Psoas muscle (tissue), 8 donors: ENCODE results near the gene CARF. TPM values are rescaled to one million over a fixed set of nuclear protein-coding genes. Genes with fewer than 3 reads are reported as not detected.
A peak's percentile ranks its signal among the peaks of the same experiment; 100 is the strongest.

Experiments used
- ATAC-seq, 4 donors: fragments of 200-7000 bp; cut with Tn5 transposase; one replicate each; pipeline ENCODE4 v1.9.1; 2020; ENCODE audit warnings: moderate library complexity in 3 of 4, mild to moderate bottlenecking in 2 of 4
- DNase-seq, 2 donors: peaks; one replicate each; pipeline ENCODE4 v3.0.0-alpha.2; 2020
- H3K27ac ChIP-seq: fragments of 200-600 bp; one replicate; pipeline ENCODE4 v1.8.0; 2022
- H3K27me3 ChIP-seq, 3 donors: fragments of 200-600 bp in 1 of 3; one replicate each; pipeline versions ENCODE4 v1.6.1 to v1.8.0; 2013 to 2022; ENCODE audit warnings: low read length in 2 of 3, mild to moderate bottlenecking in 2 of 3, moderate library complexity in 1 of 3; ENCODE audit not compliant: insufficient read depth in 3 of 3
- H3K36me3 ChIP-seq, 2 donors: fragments of 200-600 bp in 1 of 2; one replicate each; pipeline versions ENCODE4 v1.6.1 to v1.8.0; 2013 to 2022; ENCODE audit warnings: low read depth in 1 of 2, mild to moderate bottlenecking in 1 of 2, moderate library complexity in 1 of 2; ENCODE audit not compliant: insufficient read depth in 1 of 2
- H3K4me1 ChIP-seq: fragments of 200-600 bp; one replicate; pipeline ENCODE4 v1.8.0; 2022
- H3K4me3 ChIP-seq: fragments of 200-600 bp; one replicate; pipeline ENCODE4 v1.8.0; 2022; ENCODE audit warnings: mild to moderate bottlenecking
- H3K9me3 ChIP-seq: fragments of 200-600 bp; one replicate; pipeline ENCODE4 v1.8.0; 2022
- WGBS, 3 donors: extraction: QIAGEN DNeasy Blood & Tissue Kit; methylation state at CpG; one replicate each; pipeline versions ENCODE4 v1.1.6 to v1.1.7; 2013; 5-methylcytosine and 5-hydroxymethylcytosine counted together
- intact Hi-C, 2 donors: fragments of 100-400 bp; cut with DNase I; formaldehyde crosslinking; loops; one replicate each; pipeline versions ENCODE4 v1.11.0 to v1.14.2; 2022
- long read RNA-seq, 2 donors: library from polyadenylated mRNA; unstranded; transcript quantifications; one replicate each; pipeline ENCODE4 v2.0.0, GENCODE V29; 2021
- polyA plus RNA-seq, 3 donors: library from polyadenylated mRNA; stranded (reverse); fragments of 200-250 nt; gene quantifications; one replicate each; pipeline ENCODE4 v1.2.3, GENCODE V29; 2013
- total RNA-seq, 4 donors: library from RNA; stranded (reverse); fragmentation: NEBNext Ultra II Directional in 2 of 4; extraction: Animal tissue kit (Norgen Biotek cat#: 25700) in 2 of 4; gene quantifications; one replicate each; pipeline versions ENCODE4 v1.2.1 to v1.2.4, GENCODE V29; 2021 to 2023
- TF ChIP-seq, protein P1 (sequence below): fragments of 200-600 bp; IDR thresholded peaks from one replicate; pipeline ENCODE4 v1.8.0; 2022; ENCODE audit warnings: antibody characterized with exemption
- donor health status: healthy with polysubstance abuse.
- donor health status: DM: no; HTN: no; CAD: no; lungs with moderate emphysema.
- donor health status: Bipolar disorder and iron deficiency.
- donor health status: healthy.
- donor health status: DM: yes; HTN: yes; CAD: no.
- donor health status: DM: no; HTN: no; CAD: no.
- donor health status: DM: no; HTN: no; CAD: no.
- donor health status: DM: yes; HTN: yes; CAD: no.

Gene CARF
- total RNA-seq, result 1 to 10 TPM; 4.5 to 7.7 (median 5.1) TPM
- 1 to 10 TPM in 1 of 3 donors, under 1 TPM in 2; 0.76 to 2.8 (median 0.81) TPM for polyA plus RNA-seq
- long read RNA-seq, donor 1, partial matches to known transcripts, result 1 of 3 reads
- long read RNA-seq, donor 1, other reads (novel, unspliced or antisense), result 1 of 3 reads
- long read RNA-seq, donor 2, partial matches to known transcripts, result 0 of 4 reads
- long read RNA-seq, donor 2, other reads (novel, unspliced or antisense), result 3 of 4 reads

DNA sequence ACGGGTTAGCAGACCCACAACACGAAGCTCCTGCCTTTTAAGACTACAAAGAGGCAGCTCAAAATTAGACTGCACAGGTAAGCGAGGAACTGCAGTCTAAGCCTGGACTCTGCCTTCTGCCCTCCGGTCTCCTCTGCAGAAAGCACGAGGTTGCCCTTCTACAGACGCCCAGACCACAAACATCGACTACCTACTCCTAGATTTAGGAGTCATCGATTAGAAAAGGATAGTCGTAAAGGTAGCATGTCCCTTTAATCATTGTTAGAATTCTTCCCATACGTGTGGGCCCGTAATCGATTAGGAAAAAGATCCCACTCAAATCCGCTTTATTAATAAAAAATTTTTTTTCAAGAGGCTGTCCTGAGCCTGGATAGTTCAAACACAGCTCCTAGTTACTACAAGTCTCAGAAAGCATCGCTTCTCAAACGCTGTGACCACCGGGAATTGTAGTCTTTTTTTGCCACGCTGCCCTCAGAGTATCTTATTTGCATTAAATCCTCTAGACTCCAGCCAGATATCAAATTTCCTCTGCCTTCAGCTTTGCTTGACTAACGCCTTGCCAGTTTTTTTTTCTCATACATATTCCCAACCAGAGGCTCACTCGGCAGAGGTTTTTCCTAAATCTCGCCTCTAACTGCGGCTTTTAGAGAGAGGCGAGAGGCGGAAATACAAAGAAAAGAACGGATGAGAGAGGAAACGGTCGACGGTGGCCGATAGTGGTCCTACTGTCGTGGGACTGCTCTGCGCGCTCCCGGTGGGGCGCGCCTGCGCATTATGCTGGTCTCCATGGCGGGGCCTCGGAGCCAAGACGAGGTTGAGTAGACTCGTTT lies at the start of gene CARF, which contains the start of gene WDR12:
Gene CARF, plus strand, starts transcription at position 764 of the 830 bp plus-strand sequence. CDS start 29,628 bp downstream, outside the sequence.
Gene WDR12, minus strand, starts transcription at position 162 of the 830 bp plus-strand sequence. CDS start 197 bp downstream, outside the sequence.
- H3K4me3 ChIP-seq, result peak within 1 kb of the TSS; percentile 67
- ATAC-seq (peak; percentile 97 to 98 (median 97)), DNase-seq (peak; percentile 94 to 95)
- peak within 1 kb of the TSS; percentile 89 for H3K27ac ChIP-seq
- H3K27me3 ChIP-seq, result no peaks in the 10 kb centered on the region
- TF ChIP-seq, protein P1, sequence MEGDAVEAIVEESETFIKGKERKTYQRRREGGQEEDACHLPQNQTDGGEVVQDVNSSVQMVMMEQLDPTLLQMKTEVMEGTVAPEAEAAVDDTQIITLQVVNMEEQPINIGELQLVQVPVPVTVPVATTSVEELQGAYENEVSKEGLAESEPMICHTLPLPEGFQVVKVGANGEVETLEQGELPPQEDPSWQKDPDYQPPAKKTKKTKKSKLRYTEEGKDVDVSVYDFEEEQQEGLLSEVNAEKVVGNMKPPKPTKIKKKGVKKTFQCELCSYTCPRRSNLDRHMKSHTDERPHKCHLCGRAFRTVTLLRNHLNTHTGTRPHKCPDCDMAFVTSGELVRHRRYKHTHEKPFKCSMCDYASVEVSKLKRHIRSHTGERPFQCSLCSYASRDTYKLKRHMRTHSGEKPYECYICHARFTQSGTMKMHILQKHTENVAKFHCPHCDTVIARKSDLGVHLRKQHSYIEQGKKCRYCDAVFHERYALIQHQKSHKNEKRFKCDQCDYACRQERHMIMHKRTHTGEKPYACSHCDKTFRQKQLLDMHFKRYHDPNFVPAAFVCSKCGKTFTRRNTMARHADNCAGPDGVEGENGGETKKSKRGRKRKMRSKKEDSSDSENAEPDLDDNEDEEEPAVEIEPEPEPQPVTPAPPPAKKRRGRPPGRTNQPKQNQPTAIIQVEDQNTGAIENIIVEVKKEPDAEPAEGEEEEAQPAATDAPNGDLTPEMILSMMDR, result no peak
- no peaks in the 10 kb centered on the region for H3K9me3 ChIP-seq
- intact Hi-C loops, result loop anchor here (2.0 to 5.0 kb wide), 2 partner anchors 279 to 327 kb away; partner anchors contain the start of genes CYP20A1 (in 1 of the 2) and FAM117B (in 1 of the 2)
- peaks cover 0 to 10% of the 10 kb centered on the region in 2 donors for H3K36me3 ChIP-seq
- WGBS, 3 donors, result 0 to 1% (median 0%) methylated on average over 39 of the region's 39 CpGs
- H3K4me1 ChIP-seq, result peaks cover 23% of the 10 kb centered on the region

DNA sequence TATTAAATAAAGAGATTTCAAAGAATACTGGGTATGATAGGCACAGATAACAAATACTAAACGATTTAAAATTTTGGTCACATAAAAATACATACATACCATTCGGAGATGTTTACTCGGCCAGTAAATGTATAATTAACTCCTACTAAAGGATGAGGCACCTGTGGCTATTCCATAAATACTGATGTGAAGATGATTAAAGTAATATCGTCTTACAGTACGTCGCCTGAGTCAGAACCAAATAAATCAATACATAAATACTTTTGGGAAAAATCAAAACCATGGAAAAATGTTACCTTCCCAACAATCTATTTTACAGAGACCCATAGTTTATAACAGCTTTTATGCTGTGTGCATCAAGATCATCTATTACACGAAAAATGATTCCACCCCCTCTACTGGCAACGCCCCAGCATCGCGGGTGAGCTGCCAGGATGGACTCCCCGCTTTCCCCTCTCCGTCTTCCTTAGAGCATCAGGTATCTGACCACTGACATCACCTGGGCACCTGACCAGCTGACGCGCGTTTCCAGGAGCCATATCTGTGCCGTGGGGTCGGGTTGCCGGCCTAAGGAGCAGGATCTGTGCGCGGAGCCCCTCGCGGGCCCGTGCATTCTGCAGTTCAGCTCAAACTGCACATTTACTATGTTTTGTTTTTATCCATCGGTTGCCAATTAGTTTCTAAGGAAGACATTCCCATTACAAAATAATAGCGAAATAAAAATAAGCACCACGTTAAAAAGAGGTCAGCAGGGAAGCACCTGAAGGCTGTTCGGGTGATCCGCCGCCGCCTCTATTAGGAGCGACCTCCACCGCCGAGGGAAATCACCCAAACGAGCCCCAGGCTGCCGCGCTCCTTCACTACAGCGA lies 41.4 kb upstream of the CARF start:
- H3K4me3 ChIP-seq, result peak overlapping the region; percentile 86
- 2 to 5% (median 3%) methylated on average over 36 to 37 of the region's 37 CpGs for WGBS, 3 donors
- no peaks in the 10 kb centered on the region for H3K9me3 ChIP-seq
- H3K4me1 ChIP-seq, result peaks cover 5% of the 10 kb centered on the region
- no peaks in the 10 kb centered on the region for H3K27me3 ChIP-seq
- ATAC-seq (peak; percentile 74 to 83 (median 76)), DNase-seq (peak; percentile 54 to 78)
- intact Hi-C loops, result loop anchor here (5.0 to 10.0 kb wide), 2 partner anchors 37 to 286 kb away; no protein-coding TSS in a partner anchor
- H3K36me3 ChIP-seq, result no peaks in the 10 kb centered on the region
- peak overlapping the region; percentile 77 for H3K27ac ChIP-seq
- TF ChIP-seq, protein P1, result peak; percentile 14

GRCh38 chr2:202871300-202872141 lies 40.6 kb upstream of the CARF start, which contains the start of gene ICA1L:
Gene ICA1L, minus strand, starts transcription at chr2:202871766. Its CDS starts 42,757 bp downstream, at chr2:202829009.
- Histone ChIP-seq H3K4me1 (peaks cover 5% of the 10 kb centered on the region), H3K4me3 (peak within 1 kb of the TSS; percentile 86), H3K9me3 (no peaks in the 10 kb centered on the region), H3K27me3 (no peaks in the 10 kb centered on the region), H3K27ac (peak within 1 kb of the TSS; percentile 77), H3K36me3 (no peaks in the 10 kb centered on the region)
- TF ChIP-seq, protein P1, result no peak
- 0 to 2% (median 1%) methylated on average over 67 to 93 of the region's 93 CpGs for WGBS, 3 donors
- intact Hi-C loops, result loop anchor here (5.0 to 10.0 kb wide), 2 partner anchors 36 to 287 kb away; no protein-coding TSS in a partner anchor
- peak; percentile 72 to 83 for DNase-seq
- peak; percentile 79 to 91 (median 86) for ATAC-seq
